NCI-H774 (cell line): Measurements from ENCODE around the gene MYLK.

ENCODE experiments used
- DNase-seq: peaks from one replicate; lab custom pipeline; 2025; lab: John Stamatoyannopoulos, UW

MYLK gene

GRCh38 chr3:123768480-123769355 lies 115.4 kb downstream of the MYLK start:
- DNase-seq, result no peak

GRCh38 chr3:123767564-123768292 lies 116.4 kb downstream of the MYLK start:
- no peak for DNase-seq

- DNase-seq, result no peak
Observed at GRCh38 chr3:123767009-123767372, 117.1 kb downstream of the MYLK start.

GRCh38 chr3:123766193-123767008 lies 117.7 kb downstream of the MYLK start:
- no peak for DNase-seq

- no peak for DNase-seq
Observed at GRCh38 chr3:123765475-123766128, 118.5 kb downstream of the MYLK start.

- no peak for DNase-seq
Observed at GRCh38 chr3:123764647-123765046, 119.5 kb downstream of the MYLK start.

GRCh38 chr3:123762805-123763204 lies 121.3 kb downstream of the MYLK start:
- DNase-seq, result no peak

GRCh38 chr3:123760817-123761216 lies 123.3 kb downstream of the MYLK start:
- DNase-seq, result no peak

- DNase-seq, result no peak
Observed at GRCh38 chr3:123759871-123760270, 124.3 kb downstream of the MYLK start.

- no peak for DNase-seq
Observed at GRCh38 chr3:123759311-123759710, 124.8 kb downstream of the MYLK start.

- DNase-seq, result no peak
Observed at GRCh38 chr3:123758081-123758564, 126.0 kb downstream of the MYLK start.

- DNase-seq, result peak; percentile 13
Observed at GRCh38 chr3:123757281-123757940, 126.7 kb downstream of the MYLK start.

GRCh38 chr3:123755501-123755900 lies 128.6 kb downstream of the MYLK start:
- DNase-seq, result no peak

GRCh38 chr3:123755085-123755484 lies 129.0 kb downstream of the MYLK start:
- DNase-seq, result no peak

GRCh38 chr3:123753286-123753685 lies 130.8 kb downstream of the MYLK start:
- DNase-seq, result no peak

- no peak for DNase-seq
Observed at GRCh38 chr3:123752228-123752627, 131.9 kb downstream of the MYLK start.

GRCh38 chr3:123751433-123751832 lies 132.7 kb downstream of the MYLK start:
- DNase-seq, result no peak

GRCh38 chr3:123750659-123751420 lies 133.3 kb downstream of the MYLK start:
- DNase-seq, result no peak

GRCh38 chr3:123750209-123750608 lies 133.9 kb downstream of the MYLK start:
- no peak for DNase-seq

- DNase-seq, result no peak
Observed at GRCh38 chr3:123749711-123750110, 134.4 kb downstream of the MYLK start.
